Cardiac fibroblast (primary cell): ENCODE data around the gene PLD6.
"Not testable (repeated sequence)": the region's sequence is repeated elsewhere in the genome, so short reads cannot be mapped to it uniquely, and the experiment has no call there.

Experiments used
- DNase-seq, 2 donors: peaks; one replicate each; pipeline versions ENCODE4 v3.0.0 to v3.0.0-alpha.2; 2010; ENCODE audit warnings: low read depth in 2 of 2
- H3K4me3 ChIP-seq, 2 donors: replicated peaks in 1 of 2; 1 replicate in 1 of 2; 2 replicates in 1 of 2; pipeline ENCODE4 v1.5.1; 2011; ENCODE audit warnings: low read depth in 2 of 2, low read length in 2 of 2, mild to moderate bottlenecking in 2 of 2, moderate library complexity in 1 of 2
- TF ChIP-seq, protein P1 (sequence below): IDR thresholded peaks from one replicate; pipeline ENCODE4 v1.5.1; 2011; ENCODE audit warnings: low read depth, mild to moderate bottlenecking, low read length, inconsistent platforms

Gene PLD6

DNA sequence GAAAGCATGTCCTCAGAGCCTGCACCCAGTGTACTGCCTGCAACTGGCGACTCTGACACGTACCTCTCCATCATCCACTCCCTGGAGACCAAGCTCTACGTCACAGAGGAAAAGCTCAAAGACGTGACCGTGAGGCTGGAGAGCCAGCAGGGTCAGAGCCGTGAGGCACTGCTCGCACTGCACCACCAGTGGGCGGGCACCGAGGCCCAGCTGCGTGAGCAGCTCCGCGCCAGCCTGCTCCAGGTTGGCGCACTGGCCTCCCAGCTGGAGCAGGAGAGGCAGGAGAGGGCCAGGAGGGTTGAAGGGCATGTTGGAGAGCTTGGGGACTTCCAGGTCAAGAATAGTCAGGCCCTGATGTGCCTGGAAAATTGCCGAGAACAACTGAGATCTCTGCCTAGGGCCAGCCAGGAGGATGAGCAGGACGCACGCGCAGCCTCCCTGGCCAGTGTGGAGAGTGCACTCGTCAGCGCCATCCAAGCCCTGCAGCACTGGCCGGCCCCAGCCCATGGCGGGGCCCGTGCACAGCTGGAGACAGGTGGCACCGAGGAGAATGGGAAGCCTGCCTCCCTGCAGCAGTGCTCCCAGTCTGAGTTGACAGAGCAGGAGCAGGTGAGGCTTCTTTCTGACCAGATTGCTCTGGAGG lies 40.3 kb downstream of the PLD6 start:
- TF ChIP-seq, protein P1, sequence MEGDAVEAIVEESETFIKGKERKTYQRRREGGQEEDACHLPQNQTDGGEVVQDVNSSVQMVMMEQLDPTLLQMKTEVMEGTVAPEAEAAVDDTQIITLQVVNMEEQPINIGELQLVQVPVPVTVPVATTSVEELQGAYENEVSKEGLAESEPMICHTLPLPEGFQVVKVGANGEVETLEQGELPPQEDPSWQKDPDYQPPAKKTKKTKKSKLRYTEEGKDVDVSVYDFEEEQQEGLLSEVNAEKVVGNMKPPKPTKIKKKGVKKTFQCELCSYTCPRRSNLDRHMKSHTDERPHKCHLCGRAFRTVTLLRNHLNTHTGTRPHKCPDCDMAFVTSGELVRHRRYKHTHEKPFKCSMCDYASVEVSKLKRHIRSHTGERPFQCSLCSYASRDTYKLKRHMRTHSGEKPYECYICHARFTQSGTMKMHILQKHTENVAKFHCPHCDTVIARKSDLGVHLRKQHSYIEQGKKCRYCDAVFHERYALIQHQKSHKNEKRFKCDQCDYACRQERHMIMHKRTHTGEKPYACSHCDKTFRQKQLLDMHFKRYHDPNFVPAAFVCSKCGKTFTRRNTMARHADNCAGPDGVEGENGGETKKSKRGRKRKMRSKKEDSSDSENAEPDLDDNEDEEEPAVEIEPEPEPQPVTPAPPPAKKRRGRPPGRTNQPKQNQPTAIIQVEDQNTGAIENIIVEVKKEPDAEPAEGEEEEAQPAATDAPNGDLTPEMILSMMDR = no peak
- no peak for DNase-seq
- no peak overlapping the region for H3K4me3 ChIP-seq

DNA sequence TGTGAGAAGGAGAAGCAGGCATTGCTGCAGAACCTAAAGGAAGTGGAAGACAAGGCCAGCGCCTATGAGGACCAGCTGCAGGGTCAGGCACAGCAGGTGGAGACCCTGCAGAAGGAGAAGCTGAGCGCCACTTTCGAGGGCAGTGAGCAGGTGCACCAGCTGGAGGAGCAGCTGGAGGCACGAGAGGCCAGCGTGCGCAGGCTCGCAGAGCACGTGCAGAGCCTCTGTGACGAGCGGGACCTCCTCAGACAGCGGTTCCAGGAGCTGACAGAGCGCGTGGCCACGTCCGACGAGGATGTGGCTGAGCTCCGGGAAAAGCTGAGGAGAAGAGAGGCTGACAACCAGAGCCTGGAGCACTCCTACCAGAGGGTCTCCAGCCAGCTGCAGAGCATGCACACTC lies 41.5 kb downstream of the PLD6 start:
- no peak for DNase-seq

DNA sequence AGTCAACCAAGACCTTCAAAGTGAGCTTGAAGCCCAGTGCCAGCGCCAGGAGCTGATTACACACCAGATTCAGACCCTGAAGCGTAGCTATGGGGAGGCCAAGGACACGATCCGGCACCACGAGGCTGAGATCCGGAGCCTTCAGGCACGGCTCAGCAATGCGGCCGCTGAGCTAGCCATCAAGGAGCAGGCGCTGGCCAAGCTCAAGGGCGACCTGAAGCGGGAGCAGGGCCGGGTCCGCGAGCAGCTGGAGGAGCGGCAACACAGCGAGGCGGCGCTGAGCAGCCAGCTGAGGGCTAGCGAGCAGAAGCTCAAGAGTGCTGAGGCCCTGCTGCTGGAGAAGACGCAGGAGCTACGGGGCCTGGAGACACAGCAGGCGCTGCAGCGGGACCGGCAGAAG lies 42.0 kb downstream of the PLD6 start:
- TF ChIP-seq, protein P1 = no peak

More for the DNA sequence above, 41.5 kb downstream of the PLD6 start:
- TF ChIP-seq, protein P1 = no peak
- no peak overlapping the region for H3K4me3 ChIP-seq

DNA sequence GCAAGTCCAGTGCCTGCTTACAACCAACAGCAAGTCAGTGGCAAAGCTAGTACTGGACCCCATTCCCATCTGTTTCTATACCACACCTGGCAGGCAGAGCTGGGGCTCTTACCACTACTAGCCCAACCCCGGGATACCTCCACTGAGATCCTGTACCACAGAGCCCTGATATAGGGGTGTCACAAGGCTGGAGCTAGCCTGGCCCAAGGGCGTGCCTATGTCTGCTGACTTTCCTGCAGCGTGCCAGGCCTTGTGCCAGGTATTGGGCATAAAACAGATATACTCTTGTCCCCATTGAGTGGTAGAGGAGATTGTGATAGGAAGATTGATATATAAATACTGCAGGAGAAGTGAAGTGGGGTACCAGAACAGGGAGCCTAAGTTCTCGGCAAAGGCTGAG lies 44.4 kb downstream of the PLD6 start:
- TF ChIP-seq, protein P1 = no peak
- DNase-seq = no peak
- no peak overlapping the region for H3K4me3 ChIP-seq

More for the DNA sequence above, 42.0 kb downstream of the PLD6 start:
- no peak overlapping the region for H3K4me3 ChIP-seq
- no peak for DNase-seq

DNA sequence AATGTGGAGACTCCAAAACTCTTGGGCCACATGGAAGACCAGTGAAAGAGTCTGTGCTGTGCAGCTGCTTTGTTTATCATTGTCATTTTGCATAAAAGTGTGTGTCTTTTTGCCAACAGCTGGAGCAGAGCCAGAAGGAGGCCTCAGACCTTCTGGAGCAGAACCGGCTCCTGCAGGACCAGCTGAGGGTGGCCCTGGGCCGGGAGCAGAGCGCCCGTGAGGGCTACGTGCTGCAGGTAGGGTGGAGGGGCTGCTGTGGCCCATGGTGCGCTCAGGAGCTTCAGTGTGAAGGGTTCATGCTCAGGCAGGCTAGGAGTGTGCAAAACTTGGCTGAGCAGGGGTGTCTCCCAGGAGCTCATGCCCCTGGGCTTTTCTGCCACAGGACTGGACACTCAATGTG lies 45.0 kb downstream of the PLD6 start:
- no peak overlapping the region for H3K4me3 ChIP-seq
- TF ChIP-seq, protein P1 = no peak
- DNase-seq = no peak

DNA sequence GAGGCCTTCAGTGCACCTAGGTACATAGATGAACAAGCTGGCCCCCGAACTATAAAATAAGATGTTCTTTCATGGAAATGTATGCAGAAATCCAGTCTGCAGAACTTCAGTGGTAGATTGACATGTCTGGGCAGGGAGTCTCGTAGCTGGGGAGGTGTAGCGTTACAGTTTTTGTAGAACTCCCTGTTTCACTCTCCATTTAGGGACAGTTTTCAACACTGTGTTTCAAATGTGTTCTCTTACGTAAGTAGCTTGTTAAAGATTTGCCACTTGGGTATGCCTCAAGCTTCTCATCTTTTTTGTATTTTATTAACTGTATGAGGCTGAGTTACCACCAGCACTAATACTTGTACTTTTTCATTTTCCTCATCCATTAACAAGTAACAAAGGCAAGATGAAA lies 46.6 kb downstream of the PLD6 start:
- H3K4me3 ChIP-seq = no peak overlapping the region
- TF ChIP-seq, protein P1 = no peak
- DNase-seq = no peak

DNA sequence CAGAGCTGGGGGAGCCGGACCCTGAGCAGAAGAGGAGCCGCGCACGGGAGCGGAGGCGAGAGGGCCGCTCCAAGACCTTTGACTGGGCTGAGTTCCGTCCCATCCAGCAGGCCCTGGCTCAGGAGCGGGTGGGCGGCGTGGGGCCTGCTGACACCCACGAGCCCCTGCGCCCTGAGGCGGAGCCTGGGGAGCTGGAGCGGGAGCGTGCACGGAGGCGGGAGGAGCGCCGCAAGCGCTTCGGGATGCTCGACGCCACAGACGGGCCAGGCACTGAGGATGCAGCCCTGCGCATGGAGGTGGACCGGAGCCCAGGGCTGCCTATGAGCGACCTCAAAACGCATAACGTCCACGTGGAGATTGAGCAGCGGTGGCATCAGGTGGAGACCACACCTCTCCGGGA lies 47.6 kb downstream of the PLD6 start:
- not testable (repeated sequence) for H3K4me3 ChIP-seq, DNase-seq
